Measurements from ENCODE around the gene KLHDC8B.

The KLHDC8B gene

DNA sequence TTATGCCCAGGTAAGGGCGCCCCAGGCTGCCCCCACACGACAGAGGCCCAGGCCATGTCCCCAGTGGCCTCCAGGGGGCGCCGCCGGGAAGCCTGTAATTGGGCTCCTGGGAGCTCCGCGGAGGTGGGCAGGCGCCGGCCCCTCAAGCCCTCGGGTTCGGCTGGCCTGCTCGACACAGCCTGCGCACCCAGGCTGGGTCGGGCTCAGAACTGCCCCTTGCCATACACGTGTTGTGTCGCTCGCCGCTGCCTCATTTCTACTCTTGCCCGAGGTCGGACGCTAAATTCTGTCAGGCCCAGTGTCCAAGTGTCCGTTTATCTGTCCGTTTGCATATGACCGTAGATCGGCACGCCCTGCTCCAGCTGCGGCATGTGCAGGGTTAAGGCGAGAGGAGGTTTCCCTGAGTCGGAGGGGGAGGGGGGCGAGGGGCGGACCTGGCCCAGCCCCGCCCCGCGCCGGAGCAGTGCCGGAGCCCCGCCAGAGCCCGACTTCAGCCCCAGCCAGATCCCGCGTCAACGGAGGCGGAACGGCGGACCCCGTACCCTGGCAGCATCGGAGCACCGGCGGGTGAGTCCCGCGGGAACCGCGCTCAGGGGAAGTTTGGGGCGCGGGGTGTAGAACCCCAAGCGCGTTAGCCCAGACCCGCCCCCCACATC, at the start of gene KLHDC8B:
TSS of gene KLHDC8B (plus strand) at position 480 of the 656 bp plus-strand sequence. CDS start 1,172 bp downstream, outside the sequence.
- peak; percentile 67 to 82 for DNase-seq

DNA sequence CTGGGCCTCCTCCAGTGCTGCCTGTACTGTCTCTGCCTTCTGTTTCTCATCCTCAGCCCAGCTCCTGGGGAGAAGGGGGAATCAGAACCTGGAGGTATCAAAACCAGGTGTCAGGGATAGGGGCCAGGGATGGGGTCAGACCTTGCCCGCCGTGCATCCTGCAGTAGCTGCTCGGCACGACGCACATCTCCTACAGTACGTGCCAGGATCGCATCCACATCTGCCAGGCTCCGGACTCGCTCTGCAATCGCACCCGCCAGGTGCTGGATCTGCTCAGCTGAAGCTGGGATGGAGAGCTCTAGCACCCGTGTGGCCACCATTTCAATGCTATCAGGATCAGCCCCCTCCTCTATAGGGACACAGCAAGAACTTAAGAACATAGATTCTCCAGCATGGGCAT, 49.4 kb upstream of the KLHDC8B start:
- DNase-seq, result no peak

DNA sequence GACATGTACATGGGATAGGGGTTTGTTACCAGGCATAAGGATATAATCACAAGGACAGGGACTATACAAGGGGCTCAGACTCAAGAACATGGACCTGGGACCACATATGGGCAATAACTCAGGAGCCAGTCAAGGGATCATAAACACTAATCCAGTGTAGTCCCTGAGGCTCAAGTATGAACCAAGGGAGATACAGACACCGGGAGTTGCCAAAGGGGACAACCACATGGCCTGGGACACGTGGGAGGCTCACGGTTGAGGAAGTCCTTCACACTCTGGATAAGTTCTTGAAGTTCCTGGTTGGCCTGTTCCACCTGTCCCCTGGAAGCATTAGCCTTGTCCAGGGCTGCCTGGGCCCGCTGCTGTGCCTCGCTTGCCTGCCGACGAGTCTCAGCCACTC, 48.9 kb upstream of the KLHDC8B start:
- DNase-seq, result no peak

DNA sequence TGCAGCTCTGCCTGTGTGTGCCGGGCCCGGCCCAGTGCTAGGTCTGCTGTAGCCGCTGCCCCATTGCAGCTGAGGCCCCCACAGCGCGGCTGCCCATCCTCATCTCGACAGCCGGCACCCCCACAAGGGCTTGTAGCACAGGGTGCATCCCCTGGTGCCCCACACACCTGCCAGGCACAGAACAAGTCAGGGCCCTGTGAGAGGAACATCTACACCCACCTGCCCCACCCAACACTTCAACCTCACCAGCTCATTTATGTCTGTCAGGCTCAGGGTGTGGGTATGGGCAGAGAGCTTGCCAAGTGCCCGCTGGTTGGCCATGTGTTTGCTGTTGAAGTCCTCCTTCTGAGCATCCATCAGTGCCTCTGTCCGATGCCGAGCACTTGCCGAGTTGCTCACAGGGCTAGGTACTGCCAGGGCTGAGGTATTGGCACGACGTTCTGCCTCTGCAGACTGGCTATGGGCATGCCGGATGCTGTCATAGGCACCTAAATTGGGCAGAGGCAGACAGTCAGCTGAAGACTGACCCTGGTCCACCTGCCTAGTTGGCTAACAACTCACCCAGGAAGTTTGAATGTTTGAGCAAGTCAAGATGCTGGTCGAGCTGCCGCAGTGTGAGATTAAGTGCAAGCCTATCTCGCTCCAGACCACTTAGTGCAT, 48.4 kb upstream of the KLHDC8B start:
- DNase-seq, result no peak

DNA sequence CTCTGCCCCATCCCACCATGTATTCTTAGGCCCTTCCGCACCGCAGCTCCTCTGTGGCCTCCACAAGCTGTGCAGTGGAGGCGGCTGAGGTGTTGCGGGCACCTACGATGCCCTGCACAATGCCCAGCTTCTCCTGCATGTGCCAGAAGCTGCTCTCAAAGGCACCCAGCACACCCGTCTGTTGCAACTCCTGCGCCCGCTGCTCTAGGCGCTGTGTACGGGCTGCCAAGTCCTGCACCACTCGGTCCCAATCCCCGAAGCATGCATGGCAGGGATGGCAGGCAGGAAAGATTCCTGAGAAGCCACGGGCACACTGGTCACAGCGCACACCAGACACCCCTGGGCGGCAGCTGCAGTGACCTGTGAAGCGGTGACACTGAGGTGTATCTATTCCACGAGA, 47.7 kb upstream of the KLHDC8B start:
- DNase-seq, result no peak

DNA sequence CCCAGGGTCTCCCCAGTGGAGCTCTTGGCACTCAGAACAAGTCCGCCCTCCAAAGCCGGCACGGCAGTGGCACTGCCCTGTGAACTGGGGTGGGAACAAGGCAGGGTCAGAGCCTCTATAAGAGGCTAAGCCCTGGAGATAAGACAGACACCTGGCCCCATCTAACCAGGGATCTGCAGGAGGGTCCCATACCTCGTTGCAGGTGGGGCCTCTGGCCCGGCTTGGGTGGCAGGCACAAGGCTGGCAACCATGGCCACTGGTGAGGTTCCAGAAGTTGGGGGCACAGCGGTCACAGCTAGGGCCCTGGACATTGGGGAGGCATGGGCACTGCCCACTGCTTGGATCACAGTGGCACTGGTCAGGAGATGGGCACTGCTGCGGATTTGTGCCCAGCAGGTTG, 47.2 kb upstream of the KLHDC8B start:
- no peak for DNase-seq

DNA sequence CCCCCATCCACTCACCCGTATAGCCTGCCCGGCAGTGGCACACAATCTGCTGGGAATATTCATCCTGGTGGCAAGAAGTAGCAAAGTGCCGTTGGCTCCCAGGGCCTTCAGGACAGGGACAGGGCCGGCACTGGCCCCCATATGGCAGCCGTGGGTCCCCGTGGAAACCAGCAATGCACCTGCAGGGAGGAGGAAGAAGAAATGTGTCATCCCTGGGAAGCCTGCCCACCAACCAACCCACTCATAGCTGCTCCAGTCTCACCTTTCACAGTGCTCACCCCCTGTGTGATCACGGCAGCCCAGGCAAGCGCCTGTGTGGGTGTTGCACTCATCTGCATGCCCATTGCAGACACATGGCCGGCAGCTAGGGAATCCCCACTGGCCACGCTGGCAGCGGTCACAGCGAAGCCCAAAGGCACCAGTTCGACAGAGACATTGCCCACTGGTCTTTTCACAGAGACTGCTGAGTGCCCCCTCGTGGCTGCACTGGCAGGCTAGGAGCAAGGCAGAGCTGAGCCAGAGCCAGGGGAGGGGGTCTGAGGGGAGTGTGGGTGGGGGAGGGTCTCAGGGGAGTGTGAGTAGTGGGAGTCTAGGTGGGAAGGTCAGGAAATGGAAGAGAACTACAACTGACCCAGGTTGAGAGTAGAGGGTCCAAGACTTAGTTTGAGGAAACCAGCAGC, 46.3 kb upstream of the KLHDC8B start:
- DNase-seq, result no peak

DNA sequence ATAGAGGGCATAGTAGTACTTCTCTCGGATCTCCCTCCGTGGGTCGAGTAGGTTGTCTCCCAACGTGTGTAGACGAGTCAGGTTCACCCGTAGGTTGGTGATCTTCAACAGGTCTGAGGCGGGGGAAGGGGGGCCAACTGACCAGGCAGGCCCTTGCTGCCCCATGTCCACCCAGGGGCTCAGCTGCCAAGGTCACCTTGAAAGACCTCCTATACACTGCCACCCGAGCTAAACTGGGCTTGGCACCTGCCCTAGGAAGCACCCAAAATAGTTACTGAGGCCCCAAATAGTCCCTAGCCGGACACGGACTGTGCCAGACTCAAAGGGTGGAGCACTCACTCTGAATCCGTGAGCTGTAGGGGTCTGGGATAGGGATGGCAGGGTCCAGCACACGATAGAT, 40.4 kb upstream of the KLHDC8B start:
- no peak for DNase-seq

DNA sequence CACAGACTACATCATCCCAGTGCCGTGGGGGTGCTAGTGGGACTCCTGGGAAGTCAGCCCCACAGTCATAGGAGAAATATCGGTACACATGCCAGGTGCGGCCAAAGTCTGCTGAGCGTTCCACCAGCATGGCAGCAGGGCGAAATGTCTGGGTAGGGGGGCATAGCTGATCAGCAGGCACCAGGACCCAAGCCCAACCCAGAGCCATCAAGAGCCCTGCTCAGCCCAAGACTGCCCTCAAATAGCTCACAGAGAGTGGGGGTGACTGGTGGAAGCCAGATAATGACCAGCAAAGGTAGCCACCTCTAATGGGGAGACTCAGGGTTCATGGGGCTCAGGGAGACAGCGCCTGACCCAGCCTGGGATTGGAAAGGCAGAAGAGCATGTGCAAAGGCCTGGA, 39.8 kb upstream of the KLHDC8B start:
- DNase-seq, result no peak

DNA sequence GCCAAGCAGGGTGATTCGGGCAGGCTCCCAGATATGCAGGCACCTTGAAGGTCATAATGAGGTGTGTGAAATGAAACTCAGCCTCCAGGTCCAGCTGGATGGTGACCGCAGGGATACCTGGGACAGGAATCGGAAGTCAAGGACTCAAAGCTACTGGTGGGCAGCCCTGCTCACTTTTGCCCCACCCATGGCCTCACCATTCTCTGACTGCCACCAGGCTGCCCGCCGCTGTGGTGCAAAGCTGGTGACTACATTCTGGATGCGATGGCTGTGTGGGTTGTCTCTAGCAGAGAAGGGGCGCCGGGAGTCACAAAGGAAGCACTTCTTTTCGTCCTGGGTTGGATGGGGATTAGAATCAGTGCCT, 39.3 kb upstream of the KLHDC8B start:
- no peak for DNase-seq

DNA sequence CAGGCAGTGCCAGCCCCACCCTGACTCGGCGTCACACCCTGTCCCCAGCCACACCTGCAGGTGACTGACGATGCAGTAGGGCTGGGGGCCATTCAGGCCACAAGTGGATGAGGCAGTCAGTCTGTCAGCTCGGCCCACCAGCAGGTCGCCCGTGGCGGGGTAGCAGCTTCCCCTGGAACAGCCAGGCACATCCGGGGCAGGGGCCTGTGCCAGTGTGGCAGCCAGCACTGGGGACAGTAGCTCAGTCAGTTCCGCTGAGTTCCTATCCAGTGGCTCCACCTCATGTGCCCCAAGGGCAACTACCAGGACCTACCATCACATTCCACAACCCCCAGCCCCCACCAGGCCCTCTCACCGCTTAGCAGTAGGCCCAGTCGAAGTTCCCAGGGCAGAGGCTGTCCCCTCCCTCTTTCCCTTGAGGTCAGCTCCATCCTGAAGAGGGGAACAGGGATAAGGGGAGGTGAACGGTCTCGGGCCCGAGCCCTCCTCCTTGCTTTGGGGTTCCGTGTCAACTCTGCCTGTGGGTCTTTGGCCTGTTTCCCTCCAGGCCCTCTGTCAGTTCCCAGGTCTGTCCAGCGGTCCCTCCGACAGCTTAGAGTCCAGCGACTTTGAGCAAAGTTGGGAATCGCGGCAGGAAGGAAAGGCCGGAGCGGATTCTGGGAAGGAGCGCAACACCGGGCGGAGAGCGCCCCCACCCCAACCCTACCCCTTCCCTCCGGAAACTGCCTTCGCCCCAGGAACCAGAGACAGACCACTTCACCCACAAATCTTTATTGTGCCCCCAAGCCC, 38.8 kb upstream of the KLHDC8B start, which contains the start of gene LAMB2:
TSS of gene LAMB2 (minus strand) at position 614 of the 789 bp plus-strand sequence. CDS start at position 431, 183 bp downstream.
- no peak for DNase-seq

DNA sequence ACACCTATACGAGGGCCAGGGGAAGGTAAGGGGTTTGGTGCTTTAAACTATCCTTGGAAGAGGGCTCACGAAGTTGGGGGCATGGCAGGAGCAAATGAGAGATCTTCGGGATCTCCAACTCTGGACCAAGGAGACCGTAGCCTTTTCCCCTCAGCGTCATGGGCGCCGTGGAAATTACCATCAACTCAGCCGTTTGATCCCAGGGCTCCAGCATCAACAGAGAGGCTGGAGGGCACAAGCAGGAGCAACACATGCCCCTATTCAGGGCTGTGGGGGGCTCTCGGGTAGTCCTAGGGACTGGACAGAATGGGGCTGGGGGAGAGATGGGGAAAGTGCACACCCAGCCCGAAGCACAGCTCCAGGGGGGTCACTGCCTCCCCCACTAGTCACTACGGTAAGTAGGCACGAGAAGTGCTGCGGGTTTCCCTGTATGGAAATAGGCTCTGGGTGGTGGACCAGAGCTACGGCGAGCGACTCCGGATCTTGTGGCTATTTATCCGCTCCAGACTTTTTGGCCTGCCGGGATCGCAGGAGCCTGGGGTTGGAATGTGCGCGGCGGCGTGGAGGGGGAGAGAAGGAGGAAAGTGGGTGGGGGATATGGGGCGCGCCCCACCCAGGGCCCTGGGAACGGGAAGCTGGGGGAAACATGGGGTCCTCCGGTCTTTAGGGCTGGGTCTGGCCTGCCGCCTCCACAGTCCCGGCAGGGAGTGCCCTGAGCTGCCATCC, 38.0 kb upstream of the KLHDC8B start:
- no peak for DNase-seq

DNA sequence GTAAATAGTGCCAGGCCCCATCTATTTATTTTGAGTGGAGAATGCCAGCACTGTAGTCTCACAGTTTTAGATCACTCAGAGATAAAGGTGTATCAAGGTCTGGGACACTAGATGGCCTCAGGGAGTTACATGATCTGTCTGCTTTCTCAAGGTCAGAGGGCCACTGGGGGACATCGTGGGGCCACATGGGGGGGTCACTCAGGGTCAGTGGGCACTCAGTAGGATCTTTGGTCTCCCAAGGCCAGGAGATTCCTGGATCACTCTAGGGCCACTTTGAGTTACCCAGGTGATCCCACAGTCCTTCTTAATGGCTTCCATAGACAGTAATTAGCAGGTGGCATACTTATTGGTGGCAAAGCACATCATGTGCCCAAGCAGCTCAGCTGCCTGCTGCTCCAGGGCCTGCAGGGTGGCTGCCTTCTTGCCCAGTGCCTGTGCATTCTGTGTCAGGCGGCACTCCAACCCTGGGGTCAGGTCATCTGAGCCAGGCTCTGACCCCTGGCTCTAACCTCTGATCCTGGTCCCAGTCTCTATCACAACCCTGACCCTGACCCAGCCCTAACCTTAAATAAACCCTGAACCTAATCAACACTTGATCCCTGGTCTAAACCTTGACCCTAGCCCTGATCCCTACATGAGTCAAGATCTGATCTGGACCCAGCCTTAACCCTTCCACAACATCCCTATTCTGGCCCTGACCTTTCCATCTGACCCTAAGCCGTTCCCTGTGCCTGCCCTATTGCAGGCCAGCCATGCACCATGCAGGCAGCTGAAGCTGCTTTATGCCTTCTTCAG, 36.7 kb upstream of the KLHDC8B start:
- no peak for DNase-seq

DNA sequence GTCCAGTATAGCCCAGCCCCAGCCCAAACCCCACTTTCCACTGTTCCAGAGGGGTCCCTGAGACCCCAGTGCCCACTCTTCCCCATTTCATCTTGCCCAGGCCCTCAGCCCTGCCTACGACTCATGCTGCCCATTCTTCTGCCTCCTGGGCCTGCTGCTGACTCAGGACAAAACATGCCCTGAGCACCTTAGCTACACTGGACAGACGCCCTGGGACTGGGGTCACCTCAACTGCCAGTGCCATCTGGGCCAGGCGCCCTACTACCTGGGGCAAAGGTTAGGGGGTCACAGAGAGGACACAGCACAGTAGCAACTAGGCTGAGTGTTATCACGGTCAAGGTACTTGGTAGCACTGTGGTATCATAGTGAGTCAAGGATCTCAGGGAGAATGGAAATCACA, 35.9 kb upstream of the KLHDC8B start:
- DNase-seq, result no peak

DNA sequence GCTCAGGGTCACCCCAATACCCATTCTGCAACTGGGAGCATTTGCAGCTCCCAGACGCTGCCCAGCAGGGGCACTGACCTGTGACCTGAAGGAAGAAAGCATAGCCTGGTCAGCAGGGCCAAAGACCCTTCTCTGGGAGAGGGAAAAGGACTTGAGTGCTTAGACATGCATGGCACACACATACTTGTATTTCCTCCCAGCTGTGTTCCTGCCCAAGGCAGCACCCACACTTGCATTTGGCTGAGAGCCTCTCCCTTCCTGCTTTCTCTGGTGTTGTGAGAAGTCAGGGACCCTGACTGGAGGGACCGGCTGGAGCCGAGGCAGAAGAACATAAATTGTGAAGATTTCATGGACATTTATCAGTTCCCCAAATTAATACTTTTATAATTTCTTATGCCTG, 31.3 kb upstream of the KLHDC8B start:
- DNase-seq, result no peak

DNA sequence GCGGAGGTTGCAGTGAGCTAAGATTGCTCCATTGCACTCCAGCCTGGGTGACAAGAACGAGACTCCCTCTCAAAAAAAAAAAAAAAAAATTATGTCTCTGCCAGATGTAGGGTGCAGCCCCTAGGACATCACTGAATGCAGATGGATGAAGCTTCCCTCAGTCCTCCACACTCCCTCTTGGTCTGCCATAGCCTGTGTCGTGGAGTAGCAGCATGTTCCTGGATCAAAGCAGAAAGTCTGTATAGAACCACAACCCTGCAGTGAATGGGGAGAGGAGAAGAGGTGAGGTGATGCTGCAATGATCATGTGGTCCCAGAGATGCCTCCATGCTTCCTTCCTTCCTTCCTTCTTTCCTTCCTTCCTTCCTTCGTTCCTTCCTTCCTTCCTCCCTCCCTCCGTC, 23.2 kb upstream of the KLHDC8B start:
- DNase-seq, result no peak

DNA sequence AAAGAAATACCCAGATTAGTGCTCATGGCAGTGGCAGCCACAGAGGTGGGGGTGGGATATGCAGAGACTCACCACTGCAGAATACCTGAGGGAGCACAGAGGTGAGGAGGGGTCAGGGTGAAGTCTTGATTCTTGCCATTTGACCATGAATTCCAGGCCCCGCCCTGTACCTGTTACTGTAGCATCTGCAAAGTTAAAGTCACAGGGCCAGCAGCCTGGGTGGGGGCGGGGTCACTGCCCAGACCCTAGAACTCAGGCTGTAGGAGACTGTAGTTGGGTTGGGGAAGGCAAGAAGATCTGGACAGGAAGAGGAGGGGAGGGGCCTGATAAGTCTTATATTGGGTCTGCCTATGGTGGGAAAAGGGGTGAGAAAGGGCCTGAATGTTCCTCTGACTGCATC, 19.8 kb upstream of the KLHDC8B start:
- DNase-seq, result no peak

DNA sequence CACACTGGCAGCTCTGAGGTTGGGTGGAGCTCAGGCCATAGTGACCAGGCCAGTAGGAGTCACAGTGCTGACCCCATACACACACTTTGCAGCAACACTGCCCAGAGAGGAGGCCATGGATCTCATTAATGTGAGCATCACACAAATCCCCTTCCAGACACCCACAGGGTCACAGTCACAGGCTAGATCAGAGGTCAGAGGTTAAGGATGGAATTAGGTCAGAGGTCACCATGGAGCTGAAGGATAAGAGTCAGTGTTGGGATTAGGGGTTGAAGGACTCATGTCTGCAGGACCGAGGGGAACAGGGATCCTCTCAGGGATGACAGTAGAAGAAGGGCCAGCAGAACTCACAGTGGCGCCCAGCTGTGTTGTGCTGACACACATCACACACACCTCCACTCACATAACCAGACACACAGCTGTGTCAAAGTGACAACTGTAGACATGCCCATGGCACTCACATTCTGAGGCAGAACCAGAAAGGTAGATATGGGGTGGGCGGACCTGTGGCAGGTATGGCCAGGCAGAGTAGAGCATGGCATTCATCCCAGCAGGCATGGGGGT, 18.0 kb upstream of the KLHDC8B start:
- DNase-seq, result no peak

DNA sequence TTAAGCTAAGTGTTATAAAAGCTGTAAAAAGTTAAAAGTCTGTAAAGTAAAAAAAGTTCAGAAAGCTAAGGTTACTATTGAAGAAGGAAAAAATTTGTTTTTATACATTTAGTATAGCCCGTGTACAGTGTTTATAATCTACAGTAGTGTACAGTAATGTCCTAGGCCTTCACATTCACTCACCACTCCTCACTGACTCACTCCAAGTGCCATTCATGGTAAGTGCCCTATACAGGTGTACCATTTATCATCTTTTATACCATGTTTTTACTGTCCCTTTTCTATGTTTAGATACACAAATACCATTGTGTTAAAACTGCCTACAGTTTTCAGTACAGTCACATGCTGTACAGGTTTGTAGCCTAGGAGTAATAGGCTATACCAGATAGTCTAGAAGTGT, 14.1 kb upstream of the KLHDC8B start:
- no peak for DNase-seq

DNA sequence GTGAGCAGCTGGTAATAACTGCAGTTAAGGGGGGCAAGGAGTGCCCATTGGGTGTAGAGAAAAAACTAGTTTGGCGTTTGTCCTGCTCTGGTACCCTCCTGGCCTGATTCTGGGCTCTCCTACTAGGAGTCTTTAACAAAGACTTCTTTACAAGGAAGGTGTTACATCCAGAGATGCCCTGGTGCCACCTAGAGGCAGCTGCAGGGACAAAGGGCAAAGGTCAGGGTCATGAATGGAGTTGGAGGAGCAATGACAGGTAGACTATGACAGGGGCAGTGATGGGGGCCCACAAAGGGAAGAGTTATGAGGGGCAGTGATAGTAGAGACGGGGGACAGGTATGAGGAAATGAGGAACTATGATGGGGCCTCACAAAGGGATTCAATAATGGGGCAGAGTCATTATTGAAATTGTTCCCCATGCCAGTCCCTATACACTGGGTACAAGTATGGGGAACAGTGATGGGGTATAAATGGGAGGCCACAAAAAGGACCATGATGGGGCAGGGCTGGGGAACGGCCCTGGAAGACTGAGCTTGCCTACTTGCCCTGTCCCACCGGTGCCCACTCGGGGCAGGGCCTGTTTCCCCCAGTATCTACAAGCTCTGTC, 13.2 kb upstream of the KLHDC8B start:
- peak; percentile 50 to 64 for DNase-seq

DNA sequence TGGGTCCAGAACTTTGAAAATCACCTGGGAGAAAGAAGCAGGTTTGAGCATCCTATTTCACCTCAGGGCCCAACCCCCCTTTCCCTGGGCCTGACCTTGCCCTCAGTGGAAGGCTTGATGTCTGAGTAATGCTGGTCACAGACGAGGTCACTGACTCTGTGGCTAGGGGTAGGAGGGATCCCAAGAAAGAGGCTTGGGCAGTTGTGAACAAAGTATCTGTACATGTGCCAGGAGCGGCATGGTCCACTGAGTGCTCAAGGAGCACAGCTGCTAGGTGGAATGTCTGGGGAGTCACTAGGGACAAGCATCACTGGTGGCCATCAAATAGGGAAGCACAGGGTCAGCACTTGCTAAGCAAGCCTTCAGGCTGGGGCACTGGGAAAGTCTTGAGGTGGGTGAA, 12.6 kb upstream of the KLHDC8B start:
- no peak for DNase-seq
